Endothelial cell (in vitro differentiated cells): ENCODE data around the gene R3HDM1. TPM values are rescaled to one million over a fixed set of nuclear protein-coding genes. Genes with fewer than 3 reads are reported as not detected.

Experiments used
- DNase-seq: peaks from one replicate; pipeline ENCODE4 v3.0.0; 2021; ENCODE audit warnings: low spot score
- H3K27ac Mint-ChIP-seq: one replicate; pipeline ENCODE4 v1.8.0; 2021; ENCODE audit warnings: mixed read lengths, inconsistent platforms; ENCODE audit not compliant: unreplicated experiment
- H3K27me3 Mint-ChIP-seq: one replicate; pipeline ENCODE4 v1.8.0; 2021; ENCODE audit warnings: mild to moderate bottlenecking, moderate library complexity, mixed read lengths, inconsistent platforms; ENCODE audit not compliant: unreplicated experiment
- H3K36me3 Mint-ChIP-seq: one replicate; pipeline ENCODE4 v1.8.0; 2021; ENCODE audit warnings: mild to moderate bottlenecking, low read depth, mixed read lengths, inconsistent platforms; ENCODE audit not compliant: unreplicated experiment
- H3K4me1 Mint-ChIP-seq: one replicate; pipeline ENCODE4 v1.8.0; 2021; ENCODE audit warnings: mild to moderate bottlenecking, mixed read lengths, inconsistent platforms; ENCODE audit not compliant: unreplicated experiment
- H3K4me3 Mint-ChIP-seq: one replicate; pipeline ENCODE4 v1.8.0; 2021; ENCODE audit warnings: mild to moderate bottlenecking, mixed read lengths, inconsistent platforms; ENCODE audit not compliant: unreplicated experiment
- H3K9me3 Mint-ChIP-seq: one replicate; pipeline ENCODE4 v1.8.0; 2021; ENCODE audit warnings: mixed read lengths, inconsistent platforms; ENCODE audit not compliant: unreplicated experiment
- total RNA-seq: library from RNA; stranded (reverse); fragmentation: NEBNext Ultra II Directional; extraction: Animal tissue kit (Norgen Biotek cat#: 25700); gene quantifications from one replicate; pipeline ENCODE4 v1.2.1, GENCODE V29; 2021; ENCODE audit not compliant: unreplicated experiment
- TF ChIP-seq, protein P1 (sequence below): fragments of 200-600 bp; sonication (generic); IDR thresholded peaks from one replicate; pipeline ENCODE4 v1.5.0; 2021; ENCODE audit warnings: antibody characterized with exemption; ENCODE audit not compliant: unreplicated experiment

The R3HDM1 gene
- total RNA-seq, 1 donor from 2014 or later, result 36.1 TPM

DNA sequence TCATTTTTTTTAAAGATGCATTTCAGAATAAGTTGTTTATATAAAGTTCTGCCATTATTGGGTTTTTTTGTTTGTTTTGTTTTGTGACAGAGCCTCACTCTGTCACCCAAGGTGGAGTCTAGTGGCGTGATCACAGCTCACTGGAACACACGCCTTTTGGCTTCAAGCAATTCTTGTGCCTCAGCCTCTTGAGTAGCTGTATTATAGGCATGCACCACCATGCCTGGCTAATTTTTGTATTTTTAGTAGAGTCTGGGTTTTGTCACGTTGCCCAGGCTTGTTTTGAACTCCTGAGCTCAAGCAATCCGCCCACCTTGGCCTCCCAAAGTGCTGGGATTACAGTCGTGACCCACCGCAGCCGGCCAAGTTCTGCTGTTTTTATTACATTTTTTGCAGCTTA is 72.3 kb downstream of the R3HDM1 start:
- H3K27me3 Mint-ChIP-seq, result no peaks in the 10 kb centered on the region
- H3K9me3 Mint-ChIP-seq, result no peaks in the 10 kb centered on the region
- TF ChIP-seq, protein P1, sequence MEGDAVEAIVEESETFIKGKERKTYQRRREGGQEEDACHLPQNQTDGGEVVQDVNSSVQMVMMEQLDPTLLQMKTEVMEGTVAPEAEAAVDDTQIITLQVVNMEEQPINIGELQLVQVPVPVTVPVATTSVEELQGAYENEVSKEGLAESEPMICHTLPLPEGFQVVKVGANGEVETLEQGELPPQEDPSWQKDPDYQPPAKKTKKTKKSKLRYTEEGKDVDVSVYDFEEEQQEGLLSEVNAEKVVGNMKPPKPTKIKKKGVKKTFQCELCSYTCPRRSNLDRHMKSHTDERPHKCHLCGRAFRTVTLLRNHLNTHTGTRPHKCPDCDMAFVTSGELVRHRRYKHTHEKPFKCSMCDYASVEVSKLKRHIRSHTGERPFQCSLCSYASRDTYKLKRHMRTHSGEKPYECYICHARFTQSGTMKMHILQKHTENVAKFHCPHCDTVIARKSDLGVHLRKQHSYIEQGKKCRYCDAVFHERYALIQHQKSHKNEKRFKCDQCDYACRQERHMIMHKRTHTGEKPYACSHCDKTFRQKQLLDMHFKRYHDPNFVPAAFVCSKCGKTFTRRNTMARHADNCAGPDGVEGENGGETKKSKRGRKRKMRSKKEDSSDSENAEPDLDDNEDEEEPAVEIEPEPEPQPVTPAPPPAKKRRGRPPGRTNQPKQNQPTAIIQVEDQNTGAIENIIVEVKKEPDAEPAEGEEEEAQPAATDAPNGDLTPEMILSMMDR, result no peak
- H3K4me3 Mint-ChIP-seq, result no peak overlapping the region
- no peak for DNase-seq
- no peak overlapping the region for H3K27ac Mint-ChIP-seq
- H3K36me3 Mint-ChIP-seq, result no peaks in the 10 kb centered on the region
- H3K4me1 Mint-ChIP-seq, result no peaks in the 10 kb centered on the region

GRCh38 chr2:135607561-135607960 is 76.3 kb downstream of the R3HDM1 start:
- no peak overlapping the region for H3K27ac Mint-ChIP-seq
- H3K9me3 Mint-ChIP-seq, result no peaks in the 10 kb centered on the region
- no peak overlapping the region for H3K4me3 Mint-ChIP-seq
- DNase-seq, result no peak
- TF ChIP-seq, protein P1, result no peak
- H3K36me3 Mint-ChIP-seq, result no peaks in the 10 kb centered on the region
- no peaks in the 10 kb centered on the region for H3K27me3 Mint-ChIP-seq
- no peaks in the 10 kb centered on the region for H3K4me1 Mint-ChIP-seq

GRCh38 chr2:135612319-135612718 is 81.0 kb downstream of the R3HDM1 start:
- H3K4me1 Mint-ChIP-seq, result no peaks in the 10 kb centered on the region
- no peak for DNase-seq
- H3K36me3 Mint-ChIP-seq, result no peaks in the 10 kb centered on the region
- no peaks in the 10 kb centered on the region for H3K27me3 Mint-ChIP-seq
- no peak overlapping the region for H3K27ac Mint-ChIP-seq
- H3K4me3 Mint-ChIP-seq, result no peak overlapping the region
- no peaks in the 10 kb centered on the region for H3K9me3 Mint-ChIP-seq
- TF ChIP-seq, protein P1, result no peak

- no peak overlapping the region for H3K27ac Mint-ChIP-seq
- H3K4me3 Mint-ChIP-seq, result no peak overlapping the region
- H3K9me3 Mint-ChIP-seq, result no peaks in the 10 kb centered on the region
- TF ChIP-seq, protein P1, result no peak
- DNase-seq, result no peak
- H3K4me1 Mint-ChIP-seq, result no peaks in the 10 kb centered on the region
- H3K36me3 Mint-ChIP-seq, result no peaks in the 10 kb centered on the region
- H3K27me3 Mint-ChIP-seq, result no peaks in the 10 kb centered on the region
Observed at GRCh38 chr2:135615404-135615803, 84.1 kb downstream of the R3HDM1 start.

GRCh38 chr2:135617501-135618015 is 86.3 kb downstream of the R3HDM1 start:
- H3K4me1 Mint-ChIP-seq, result no peaks in the 10 kb centered on the region
- no peaks in the 10 kb centered on the region for H3K27me3 Mint-ChIP-seq
- no peaks in the 10 kb centered on the region for H3K36me3 Mint-ChIP-seq
- DNase-seq, result no peak
- no peak overlapping the region for H3K4me3 Mint-ChIP-seq
- TF ChIP-seq, protein P1, result no peak
- H3K9me3 Mint-ChIP-seq, result no peaks in the 10 kb centered on the region
- H3K27ac Mint-ChIP-seq, result no peak overlapping the region
